BLaER1 (cell line): ENCODE data around the gene CFAP74.

Experiments
- H3K27ac ChIP-seq: shearing (Covaris generic); formaldehyde crosslinking; 2 replicates; pipeline ENCODE4 v1.8.1; 2022
- H3K27me3 ChIP-seq: shearing (Covaris generic); formaldehyde crosslinking; 2 replicates; pipeline ENCODE4 v1.8.1; 2022
- H3K36me3 ChIP-seq: shearing (Covaris generic); formaldehyde crosslinking; 2 replicates; pipeline ENCODE4 v1.8.1; 2022
- H3K4me1 ChIP-seq: shearing (Covaris generic); formaldehyde crosslinking; 2 replicates; pipeline ENCODE4 v1.8.1; 2022
- H3K4me2 ChIP-seq: shearing (Covaris generic); formaldehyde crosslinking; 2 replicates; pipeline ENCODE4 v1.8.1; 2022
- H3K4me3 ChIP-seq: shearing (Covaris generic); formaldehyde crosslinking; 2 replicates; pipeline ENCODE4 v1.8.1; 2022
- H3K9ac ChIP-seq: shearing (Covaris generic); formaldehyde crosslinking; 2 replicates; pipeline ENCODE4 v1.8.1; 2022
- H3K9me3 ChIP-seq: shearing (Covaris generic); formaldehyde crosslinking; 2 replicates; pipeline ENCODE4 v1.8.1; 2022
- H4K20me1 ChIP-seq: shearing (Covaris generic); formaldehyde crosslinking; 2 replicates; pipeline ENCODE4 v1.8.1; 2022
- Cebpa-rat ChIP-seq: shearing (Covaris generic); IDR thresholded peaks from 2 replicates; pipeline ENCODE4 v1.8.1; 2022

CFAP74 gene

DNA sequence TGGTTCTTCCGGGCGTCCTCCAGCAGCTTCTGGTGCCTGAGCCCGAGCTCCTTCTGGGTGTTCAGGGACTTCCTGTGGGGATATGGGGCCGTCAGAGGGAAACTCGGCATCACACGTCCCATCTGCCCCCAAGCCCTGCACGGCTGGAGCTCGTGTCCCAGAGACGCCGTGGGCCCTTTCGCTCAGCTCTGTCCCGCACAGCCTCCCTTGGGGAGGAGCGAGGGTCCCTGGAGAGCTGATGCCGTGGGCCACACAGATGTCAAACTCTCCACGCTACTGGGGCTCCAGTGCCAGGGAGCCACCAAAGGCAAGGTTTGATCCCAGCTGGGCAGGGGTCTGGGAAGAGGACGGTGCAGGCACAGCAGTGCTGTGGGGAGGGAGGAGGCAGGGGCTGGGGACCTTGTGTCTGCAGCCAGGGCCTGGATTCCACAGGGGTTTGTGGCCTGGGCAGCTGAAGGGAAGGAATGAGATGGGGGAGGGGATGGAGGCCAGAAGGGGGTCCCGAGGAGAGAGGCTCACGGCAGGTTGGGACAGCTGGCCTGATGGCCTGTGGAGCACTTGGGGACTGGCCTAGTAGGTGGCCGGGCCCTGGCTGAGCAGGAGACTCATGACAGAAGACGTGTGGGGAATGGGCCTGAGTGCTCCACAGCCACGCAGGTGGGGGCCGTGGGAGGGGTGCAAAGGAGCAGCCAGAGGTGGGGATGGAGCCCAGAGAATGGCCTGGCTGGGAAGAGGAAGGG lies 30.4 kb downstream of the CFAP74 start:
- Histone ChIP-seq H3K27me3 (no peaks in the 10 kb centered on the region), H4K20me1 (no peaks in the 10 kb centered on the region), H3K4me2 (peak overlapping the region; percentile 87), H3K4me1 (peaks cover 60% of the 10 kb centered on the region), H3K4me3 (peak overlapping the region; percentile 6; the same call in 1 of the 2 replicates), H3K36me3 (no peaks in the 10 kb centered on the region), H3K9ac (no peak overlapping the region; the same call in 1 of the 2 replicates), H3K9me3 (no peaks in the 10 kb centered on the region), H3K27ac (peak overlapping the region; percentile 57)
- TF ChIP-seq Cebpa-rat, result no peak

- Histone ChIP-seq H3K4me1 (peaks cover 52% of the 10 kb centered on the region), H3K4me2 (no peak overlapping the region), H3K9ac (no peak overlapping the region), H3K27me3 (no peaks in the 10 kb centered on the region), H3K4me3 (no peak overlapping the region), H3K36me3 (no peaks in the 10 kb centered on the region), H3K27ac (no peak overlapping the region), H3K9me3 (no peaks in the 10 kb centered on the region), H4K20me1 (no peaks in the 10 kb centered on the region)
- TF ChIP-seq Cebpa-rat, result no peak
These were observed 31.9 kb downstream of the CFAP74 start for GRCh38 chr1:1971688-1972087.

- Histone ChIP-seq H3K27me3 (peaks cover 4% of the 10 kb centered on the region; the same call in 1 of the 2 replicates), H3K27ac (no peak overlapping the region), H3K4me2 (no peak overlapping the region), H3K9me3 (no peaks in the 10 kb centered on the region), H3K4me3 (no peak overlapping the region), H4K20me1 (no peaks in the 10 kb centered on the region), H3K36me3 (no peaks in the 10 kb centered on the region), H3K9ac (no peak overlapping the region), H3K4me1 (peaks cover 52% of the 10 kb centered on the region)
- no peak for TF ChIP-seq Cebpa-rat
These were observed 32.6 kb downstream of the CFAP74 start for GRCh38 chr1:1971017-1971416.

DNA sequence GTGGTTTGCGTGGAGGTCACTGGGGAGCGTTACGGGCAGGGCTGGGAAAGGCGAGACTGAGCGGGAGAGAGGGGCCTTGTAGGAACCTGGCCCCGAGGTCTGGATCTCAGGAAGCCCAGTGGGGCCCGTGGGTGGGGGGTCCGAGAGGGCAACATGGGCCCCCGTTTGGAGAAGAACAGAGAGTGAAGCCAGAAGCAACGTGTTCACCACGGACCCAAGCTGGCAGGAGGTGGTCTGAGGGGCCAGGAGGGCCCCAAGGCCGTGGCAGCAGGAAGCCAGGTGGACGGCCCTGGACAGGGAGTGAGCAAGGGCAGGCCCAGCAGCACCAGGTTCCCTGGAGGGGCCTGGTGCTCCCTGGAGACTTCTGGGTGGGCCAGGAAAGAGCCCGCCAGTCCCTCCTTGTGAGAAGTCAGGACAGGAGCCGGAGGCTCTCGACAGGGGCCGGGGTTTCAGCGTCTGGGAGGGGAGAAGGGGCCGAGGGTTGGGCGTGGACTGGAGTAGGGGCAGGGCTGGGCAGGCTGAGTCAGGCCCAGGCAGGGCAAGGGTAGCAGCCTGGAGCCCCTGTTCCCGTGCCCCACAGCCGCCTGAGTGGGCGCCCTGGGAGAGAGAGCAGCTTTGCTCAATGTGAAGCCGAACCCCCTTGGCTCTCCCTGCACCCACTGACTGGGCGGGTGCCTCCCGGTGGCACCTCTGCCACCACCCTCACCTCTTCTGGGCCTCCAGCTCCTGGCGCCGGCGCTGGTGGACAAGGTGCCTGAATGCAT lies 33.5 kb downstream of the CFAP74 start:
- Histone ChIP-seq H3K27me3 (peaks cover 13% of the 10 kb centered on the region; the same call in 1 of the 2 replicates), H3K4me1 (peaks cover 52% of the 10 kb centered on the region), H3K9me3 (no peaks in the 10 kb centered on the region), H4K20me1 (no peaks in the 10 kb centered on the region), H3K27ac (no peak overlapping the region), H3K4me2 (peak overlapping the region; percentile 9; the same call in 1 of the 2 replicates), H3K36me3 (no peaks in the 10 kb centered on the region), H3K9ac (no peak overlapping the region), H3K4me3 (no peak overlapping the region)
- TF ChIP-seq Cebpa-rat, result no peak

DNA sequence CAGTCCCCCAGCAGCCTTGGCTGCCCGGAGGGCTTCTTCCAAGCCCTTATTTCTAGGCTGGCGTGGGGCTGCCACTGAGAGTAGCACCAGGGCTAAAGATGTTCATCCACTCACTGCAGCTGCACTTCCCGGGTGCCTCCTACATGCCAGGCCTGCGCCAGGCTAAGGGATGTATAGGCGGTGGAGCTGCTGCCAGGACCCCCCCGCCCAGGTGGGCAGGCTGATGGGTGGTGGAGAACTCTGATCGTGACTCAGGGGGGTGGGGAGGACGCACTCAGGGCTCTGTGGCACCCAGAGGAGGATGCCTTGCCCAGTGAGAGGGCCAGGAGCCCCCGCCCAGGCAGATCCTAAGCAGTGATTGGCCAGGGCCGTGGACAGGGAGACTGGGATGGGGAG lies 34.1 kb downstream of the CFAP74 start:
- no peak for TF ChIP-seq Cebpa-rat

DNA sequence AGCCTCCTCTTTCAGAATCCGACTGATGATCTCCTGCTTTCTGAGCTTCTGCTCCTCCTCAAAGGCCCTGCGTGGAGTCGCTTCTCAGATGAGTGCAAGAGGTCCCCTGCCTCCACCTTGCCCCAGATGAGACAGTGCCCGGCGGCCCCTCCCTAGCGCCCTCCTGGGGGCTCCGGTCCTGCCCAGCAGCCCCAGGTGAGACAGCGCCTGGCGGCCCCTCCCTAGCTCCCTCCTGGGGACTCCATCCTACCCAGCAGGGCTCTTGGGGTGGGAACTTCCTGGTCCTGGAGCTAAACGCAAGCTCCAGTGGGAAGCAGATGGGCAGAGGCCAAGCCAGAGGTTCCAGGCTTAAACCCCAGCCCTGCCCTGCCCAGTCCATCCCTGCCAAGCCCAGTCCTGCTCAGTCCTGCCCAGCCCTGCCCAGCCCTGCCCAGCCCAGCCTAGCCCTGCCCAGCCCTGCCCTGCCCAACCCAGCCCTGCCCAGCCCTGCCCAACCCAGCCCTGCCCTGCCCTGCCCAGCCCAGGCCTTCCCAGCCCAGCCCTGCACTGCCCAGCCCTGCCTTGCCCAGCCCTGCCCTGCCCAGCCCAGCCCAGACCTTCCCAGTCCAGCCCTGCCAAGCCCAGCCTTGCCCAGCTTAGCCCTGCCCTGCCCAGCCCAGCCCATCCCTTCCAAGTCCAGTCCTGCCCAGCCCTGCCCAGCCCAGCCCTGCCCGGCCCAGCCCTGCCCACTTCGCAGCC lies 34.6 kb downstream of the CFAP74 start:
- Histone ChIP-seq H3K4me1 (peaks cover 48% of the 10 kb centered on the region), H3K27ac (no peak overlapping the region), H3K9me3 (no peaks in the 10 kb centered on the region)

More for the DNA sequence above, 34.1 kb downstream of the CFAP74 start:
- H3K9ac ChIP-seq, result no peak overlapping the region
- no peaks in the 10 kb centered on the region for H3K36me3 ChIP-seq
- peaks cover 15% of the 10 kb centered on the region; the same call in 1 of the 2 replicates for H3K27me3 ChIP-seq
- H3K4me1 ChIP-seq, result peaks cover 53% of the 10 kb centered on the region
- H3K4me2 ChIP-seq, result no peak overlapping the region
- H3K27ac ChIP-seq, result no peak overlapping the region
- no peaks in the 10 kb centered on the region for H3K9me3 ChIP-seq
- no peaks in the 10 kb centered on the region for H4K20me1 ChIP-seq
- no peak overlapping the region for H3K4me3 ChIP-seq

GRCh38 chr1:1967879-1968278 lies 35.7 kb downstream of the CFAP74 start:
- Histone ChIP-seq H3K36me3 (no peaks in the 10 kb centered on the region), H3K27me3 (peaks cover 15% of the 10 kb centered on the region; the same call in 1 of the 2 replicates), H3K4me3 (no peak overlapping the region), H3K9ac (no peak overlapping the region), H4K20me1 (no peaks in the 10 kb centered on the region), H3K4me2 (no peak overlapping the region), H3K4me1 (peaks cover 37% of the 10 kb centered on the region), H3K27ac (no peak overlapping the region), H3K9me3 (no peaks in the 10 kb centered on the region)
- TF ChIP-seq Cebpa-rat, result no peak

More for the DNA sequence above, 34.6 kb downstream of the CFAP74 start:
- H3K9ac ChIP-seq, result no peak overlapping the region
- no peak overlapping the region for H3K4me3 ChIP-seq
- no peaks in the 10 kb centered on the region for H3K36me3 ChIP-seq
- peaks cover 15% of the 10 kb centered on the region; the same call in 1 of the 2 replicates for H3K27me3 ChIP-seq
- no peak overlapping the region for H3K4me2 ChIP-seq
- no peaks in the 10 kb centered on the region for H4K20me1 ChIP-seq
- no peak for TF ChIP-seq Cebpa-rat

DNA sequence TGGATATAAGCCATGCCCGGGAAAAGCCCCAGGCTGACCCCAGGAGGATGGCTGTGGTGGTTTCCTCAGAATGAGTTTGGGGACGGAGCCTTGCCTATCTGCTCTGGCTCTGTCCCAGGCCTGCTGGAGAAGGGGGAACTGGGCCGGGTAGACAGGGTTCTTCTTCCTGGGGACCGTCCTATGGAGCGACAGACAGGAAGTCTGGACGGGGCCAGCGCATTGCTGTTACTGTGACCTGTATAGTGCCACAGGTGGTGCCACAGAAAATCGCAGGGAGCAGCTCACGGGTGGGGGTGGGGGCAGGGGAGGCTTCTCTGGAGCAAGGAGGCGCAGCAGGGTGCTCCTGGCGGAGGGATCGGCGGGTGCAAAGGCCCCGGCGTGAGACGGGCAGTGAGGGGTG lies 36.4 kb downstream of the CFAP74 start:
- H3K4me1 ChIP-seq, result peaks cover 36% of the 10 kb centered on the region
- H3K36me3 ChIP-seq, result no peaks in the 10 kb centered on the region
- H3K4me2 ChIP-seq, result no peak overlapping the region
- H3K27me3 ChIP-seq, result peaks cover 15% of the 10 kb centered on the region; the same call in 1 of the 2 replicates
- H3K9ac ChIP-seq, result no peak overlapping the region
- no peaks in the 10 kb centered on the region for H3K9me3 ChIP-seq
- no peaks in the 10 kb centered on the region for H4K20me1 ChIP-seq
- no peak for TF ChIP-seq Cebpa-rat
- H3K4me3 ChIP-seq, result no peak overlapping the region
- H3K27ac ChIP-seq, result no peak overlapping the region

DNA sequence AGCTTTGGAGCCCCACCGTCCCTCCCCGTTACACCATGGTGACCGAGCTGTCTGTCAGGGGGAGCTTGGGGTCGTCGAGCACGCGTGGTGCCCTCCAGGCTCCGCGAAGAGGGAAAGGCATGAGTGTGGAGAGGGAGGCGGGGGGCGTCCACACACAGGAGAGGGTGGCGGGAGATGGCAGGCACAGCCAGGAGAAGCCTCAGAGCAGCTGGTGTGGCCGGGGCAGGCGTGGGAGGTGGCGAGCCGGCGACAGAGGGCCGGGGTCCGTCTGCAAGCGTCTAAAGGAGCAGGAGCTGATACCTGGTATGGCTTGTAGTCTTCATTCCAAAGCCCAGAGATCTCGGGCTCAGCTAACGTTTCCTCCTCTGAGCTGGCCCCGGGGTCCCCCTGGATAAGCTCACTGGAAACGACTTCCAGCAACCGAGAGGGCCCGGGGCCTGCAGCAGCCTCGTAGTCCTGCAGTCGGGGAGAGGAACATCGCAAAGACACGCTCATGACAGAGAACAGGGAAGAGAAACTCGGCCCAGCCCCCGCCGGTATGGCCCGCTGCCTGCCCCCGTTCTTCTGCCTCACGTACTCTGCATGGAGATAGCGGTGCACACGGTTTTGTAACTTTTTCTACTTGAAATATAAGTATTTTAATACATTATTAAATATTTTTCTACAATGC lies 37.4 kb downstream of the CFAP74 start:
- peak overlapping the region; percentile 30 for H3K4me2 ChIP-seq
- H3K4me1 ChIP-seq, result peaks cover 38% of the 10 kb centered on the region
- no peak for TF ChIP-seq Cebpa-rat

More for the DNA sequence above, 37.4 kb downstream of the CFAP74 start:
- peaks cover 15% of the 10 kb centered on the region; the same call in 1 of the 2 replicates for H3K27me3 ChIP-seq
- no peaks in the 10 kb centered on the region for H4K20me1 ChIP-seq
- H3K4me3 ChIP-seq, result no peak overlapping the region
- no peak overlapping the region for H3K9ac ChIP-seq
- no peak overlapping the region for H3K27ac ChIP-seq
- H3K36me3 ChIP-seq, result no peaks in the 10 kb centered on the region
- no peaks in the 10 kb centered on the region for H3K9me3 ChIP-seq
